Measurements from ENCODE around the gene ASB17. TPM values are rescaled to one million over a fixed set of nuclear protein-coding genes. Genes with fewer than 3 reads are reported as not detected.

ASB17 gene
- total and polyA plus RNA-seq, 10 of the 15 experiments (the other 5 are each of a cell fraction or from before 2014, with no cell fraction given), result 0.05 TPM; not detected in 9

- Histone ChIP-seq H4K20me1 (ENCODE audit: control insufficient read depth, insufficient read depth) (no peaks in the 10 kb centered on the region), H3K4me3 (no peak overlapping the region), H3K27me3 (replicated peaks in 1 of 2; ENCODE audit: control insufficient read depth in 2 of 2, insufficient read depth in 2 of 2, low read length in 1 of 2) (no peaks in the 10 kb centered on the region), H3K27ac (ENCODE audit: control insufficient read depth, insufficient read depth) (no peak overlapping the region), H3K79me2 (ENCODE audit: control insufficient read depth, insufficient read depth, low read length) (no peaks in the 10 kb centered on the region), H3K36me3 (ENCODE audit: control insufficient read depth in 2 of 2, insufficient read depth in 2 of 2, low read length in 1 of 2) (no peaks in the 10 kb centered on the region), H2AFZ (ENCODE audit: control insufficient read depth, low read depth, low read length) (no peak overlapping the region), H3K9me3 (replicated peaks; ENCODE audit: control insufficient read depth, insufficient read depth, low read length) (no peaks in the 10 kb centered on the region), H3K4me2 (ENCODE audit: control insufficient read depth, insufficient read depth) (no peak overlapping the region), H3K9ac (ENCODE audit: control insufficient read depth, insufficient read depth, low read length) (no peak overlapping the region), H3K4me1 (ENCODE audit: control insufficient read depth, insufficient read depth, low read length) (no peaks in the 10 kb centered on the region)
- CTCF ChIA-PET, result no interaction called here
- DNase-seq (ENCODE audit: low read depth, low spot score) (no peak), FAIRE-seq (no peak), ATAC-seq (peak; percentile 71)
- intact Hi-C loops (cut with micrococcal nuclease; ENCODE audit: unreplicated experiment), result no loop called here
- RAD21 ChIA-PET (ENCODE audit: unreplicated experiment), result no interaction called here
- SMC1A ChIA-PET (ENCODE audit: uncharacterized antibody, unreplicated experiment), result no interaction called here
- no peak for TF ChIP-seq CBFB (IDR thresholded peaks at IDR 0.05; ENCODE audit: low read depth)
- peak; percentile 54 for TF ChIP-seq JUNB (IDR thresholded peaks at IDR 0.05)
- in situ Hi-C loops (cut with MboI), result no loop called here
- POLR2A ChIA-PET, result no interaction called here
- no TSS peak for BruUV-seq (replicated peaks)
Observed at GRCh38 chr1:75954586-75954985, 22.4 kb upstream of the ASB17 start.

DNA sequence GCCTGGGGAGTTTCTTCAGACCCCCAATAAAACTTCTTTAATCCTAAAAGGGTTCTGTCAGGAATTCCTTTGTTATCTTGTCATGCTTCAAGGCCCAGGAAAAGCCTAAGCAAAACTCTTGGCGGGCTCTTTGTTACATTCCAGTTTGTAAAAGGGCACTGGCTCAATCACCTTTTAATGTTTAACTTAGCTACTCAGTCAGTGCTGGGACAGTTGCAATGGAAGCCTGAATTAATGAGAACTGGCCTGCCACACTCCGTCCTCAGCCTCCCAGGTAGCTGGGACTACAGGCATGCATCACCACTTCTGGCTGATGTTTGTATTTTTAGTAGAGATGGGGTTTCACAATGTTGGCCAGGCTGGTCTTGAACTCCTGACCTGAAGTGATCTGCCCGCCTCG lies 21.3 kb upstream of the ASB17 start:
- ChIA-PET POLR2A (interaction anchor here (0.6 kb wide), 1 partner anchor 225 kb away, joined by 5 read pairs; no protein-coding TSS in a partner anchor), RAD21 (ENCODE audit: unreplicated experiment) (no interaction called here), SMC1A (ENCODE audit: uncharacterized antibody, unreplicated experiment) (interaction anchor here (0.6 kb wide), 1 partner anchor 31 kb away, joined by 3 read pairs; no protein-coding TSS in a partner anchor), CTCF (no interaction called here)
- in situ Hi-C loops (cut with MboI), result no loop called here
- Histone ChIP-seq H2AFZ (ENCODE audit: control insufficient read depth, low read depth, low read length) (no peak overlapping the region), H3K9ac (ENCODE audit: control insufficient read depth, insufficient read depth, low read length) (no peak overlapping the region), H4K20me1 (ENCODE audit: control insufficient read depth, insufficient read depth) (no peaks in the 10 kb centered on the region), H3K4me1 (ENCODE audit: control insufficient read depth, insufficient read depth, low read length) (no peaks in the 10 kb centered on the region), H3K79me2 (ENCODE audit: control insufficient read depth, insufficient read depth, low read length) (no peaks in the 10 kb centered on the region), H3K4me3 (no peak overlapping the region), H3K4me2 (ENCODE audit: control insufficient read depth, insufficient read depth) (no peak overlapping the region), H3K27ac (ENCODE audit: control insufficient read depth, insufficient read depth) (no peak overlapping the region), H3K36me3 (ENCODE audit: control insufficient read depth in 2 of 2, insufficient read depth in 2 of 2, low read length in 1 of 2) (no peaks in the 10 kb centered on the region), H3K27me3 (replicated peaks in 1 of 2; ENCODE audit: control insufficient read depth in 2 of 2, insufficient read depth in 2 of 2, low read length in 1 of 2) (no peaks in the 10 kb centered on the region), H3K9me3 (replicated peaks; ENCODE audit: control insufficient read depth, insufficient read depth, low read length) (no peaks in the 10 kb centered on the region)
- DNase-seq (ENCODE audit: low read depth, low spot score) (no peak), FAIRE-seq (no peak), ATAC-seq (no peak)
- intact Hi-C loops (cut with micrococcal nuclease; ENCODE audit: unreplicated experiment), result no loop called here
- no TSS peak for BruUV-seq (replicated peaks)
- TF ChIP-seq E4F1 (IDR thresholded peaks at IDR 0.05; ENCODE audit: borderline replicate concordance, partially characterized antibody), result no peak
- TF ChIP-seq ZNF274 (IDR thresholded peaks at IDR 0.05; ENCODE audit: insufficient read depth, insufficient read length), result no peak
- TF ChIP-seq BCL11A (IDR thresholded peaks at IDR 0.05; ENCODE audit: low read depth, low read length), result no peak
- TF ChIP-seq HCFC1 (IDR thresholded peaks at IDR 0.05; ENCODE audit: low read length), result no peak
- TF ChIP-seq ELK1 (IDR thresholded peaks at IDR 0.05; ENCODE audit: low read depth, low read length), result no peak
- no peak for TF ChIP-seq E2F4 (IDR thresholded peaks at IDR 0.05; ENCODE audit: low read depth, low read length)
- TF ChIP-seq WRNIP1 (IDR thresholded peaks at IDR 0.05; ENCODE audit: borderline replicate concordance, low read depth, low read length), result no peak
- 84% methylated on average over 4 of the region's 4 CpGs for WGBS (ENCODE audit: insufficient coverage, insufficient replicate concordance, low lambda C conversion rate, missing lambda C conversion rate)

Measured in GM12878 (cell line).